SK-N-MC (cell line): ENCODE data around the gene GREB1L.

ENCODE experiments used
- DNase-seq: peaks from one replicate; pipeline ENCODE4 v3.0.0-alpha.2; 2011; ENCODE audit warnings: low read depth, low spot score
- H3K27ac ChIP-seq: fragments of 200-600 bp; sonication (generic); 2 replicates; pipeline ENCODE4 v1.5.1; 2016; ENCODE audit warnings: mixed run types
- H3K36me3 ChIP-seq: fragments of 200-600 bp; sonication (generic); 2 replicates; pipeline ENCODE4 v1.6.1; 2017; ENCODE audit warnings: antibody characterized with exemption, low read length, mixed read lengths; ENCODE audit not compliant: insufficient read depth
- H3K4me3 ChIP-seq: fragments of 200-600 bp; sonication (generic); 2 replicates; pipeline ENCODE4 v1.5.1; 2016
- H3K9ac ChIP-seq: fragments of 200-600 bp; sonication (generic); 2 replicates; pipeline ENCODE4 v1.8.0; 2017; ENCODE audit warnings: mixed run types, mixed read lengths; ENCODE audit not compliant: insufficient read length
- H3K9me3 ChIP-seq: fragments of 200-600 bp; sonication (generic); 2 replicates; pipeline ENCODE4 v1.6.1; 2017; ENCODE audit warnings: low read depth, mild to moderate bottlenecking, antibody characterized with exemption, low read length, moderate library complexity, mixed read lengths
- EZH2 ChIP-seq: fragments of 200-600 bp; sonication (generic); IDR thresholded peaks from one replicate; pipeline ENCODE4 v1.6.1; 2017; ENCODE audit warnings: antibody characterized with exemption
- FOXP2 ChIP-seq: optimal IDR thresholded peaks from 2 replicates; pipeline ENCODE3; 2011; ENCODE audit warnings: mild to moderate bottlenecking, moderate library complexity; ENCODE audit not compliant: insufficient read depth; ENCODE audit errors: extremely low read length, control extremely low read depth
- POLR2AphosphoS5 ChIP-seq: IDR thresholded peaks from 2 replicates; pipeline ENCODE4 v1.6.1; 2012; ENCODE audit warnings: mild to moderate bottlenecking, low read depth, low read length, borderline replicate concordance

The GREB1L gene

GRCh38 chr18:21330122-21330701 lies 88.2 kb downstream of the GREB1L start:
- Histone ChIP-seq H3K4me3 (no peak overlapping the region), H3K9ac (no peak overlapping the region)
- no peak for DNase-seq

GRCh38 chr18:21331065-21331464 lies 89.0 kb downstream of the GREB1L start:
- Histone ChIP-seq H3K9ac (no peak overlapping the region), H3K36me3 (no peaks in the 10 kb centered on the region), H3K4me3 (no peak overlapping the region), H3K27ac (no peak overlapping the region), H3K9me3 (no peaks in the 10 kb centered on the region)
- TF ChIP-seq FOXP2 (no peak), POLR2AphosphoS5 (no peak), EZH2 (no peak)
- DNase-seq: no peak

More at GRCh38 chr18:21330122-21330701, 88.2 kb downstream of the GREB1L start:
- no peak overlapping the region for H3K27ac ChIP-seq
- TF ChIP-seq FOXP2 (no peak), EZH2 (no peak), POLR2AphosphoS5 (no peak)
- no peaks in the 10 kb centered on the region for H3K9me3 ChIP-seq
- H3K36me3 ChIP-seq: no peaks in the 10 kb centered on the region

- Histone ChIP-seq H3K9me3 (no peaks in the 10 kb centered on the region), H3K36me3 (no peaks in the 10 kb centered on the region), H3K9ac (no peak overlapping the region), H3K4me3 (no peak overlapping the region), H3K27ac (no peak overlapping the region)
- DNase-seq: no peak
- TF ChIP-seq FOXP2 (no peak), EZH2 (no peak), POLR2AphosphoS5 (no peak)
Measured at GRCh38 chr18:21335927-21336488, 94.0 kb downstream of the GREB1L start.

GRCh38 chr18:21336846-21337245 lies 94.8 kb downstream of the GREB1L start:
- TF ChIP-seq FOXP2: no peak
- no peak for TF ChIP-seq EZH2
- no peak for TF ChIP-seq POLR2AphosphoS5
- Histone ChIP-seq H3K27ac (no peak overlapping the region), H3K9me3 (no peaks in the 10 kb centered on the region), H3K9ac (no peak overlapping the region), H3K36me3 (no peaks in the 10 kb centered on the region), H3K4me3 (no peak overlapping the region)
- DNase-seq: no peak

- DNase-seq: no peak
- H3K4me3 ChIP-seq: no peak overlapping the region
- no peak overlapping the region for H3K27ac ChIP-seq
- TF ChIP-seq EZH2 (no peak), FOXP2 (no peak), POLR2AphosphoS5 (no peak)
- H3K9me3 ChIP-seq: no peaks in the 10 kb centered on the region
- no peak overlapping the region for H3K9ac ChIP-seq
- H3K36me3 ChIP-seq: no peaks in the 10 kb centered on the region
Measured at GRCh38 chr18:21341141-21341540, 99.1 kb downstream of the GREB1L start.

GRCh38 chr18:21342372-21342771 lies 100.3 kb downstream of the GREB1L start:
- Histone ChIP-seq H3K9ac (no peak overlapping the region), H3K9me3 (no peaks in the 10 kb centered on the region), H3K36me3 (no peaks in the 10 kb centered on the region), H3K27ac (no peak overlapping the region), H3K4me3 (no peak overlapping the region)
- no peak for TF ChIP-seq EZH2
- TF ChIP-seq FOXP2: no peak
- no peak for TF ChIP-seq POLR2AphosphoS5
- DNase-seq: no peak

- H3K9ac ChIP-seq: no peak overlapping the region
- no peak overlapping the region for H3K27ac ChIP-seq
- no peaks in the 10 kb centered on the region for H3K36me3 ChIP-seq
- TF ChIP-seq EZH2: no peak
- H3K4me3 ChIP-seq: no peak overlapping the region
- no peaks in the 10 kb centered on the region for H3K9me3 ChIP-seq
- DNase-seq: no peak
Measured at GRCh38 chr18:21344860-21345259, 102.8 kb downstream of the GREB1L start.

GRCh38 chr18:21345840-21346239 lies 103.8 kb downstream of the GREB1L start:
- Histone ChIP-seq H3K4me3 (no peak overlapping the region), H3K36me3 (no peaks in the 10 kb centered on the region), H3K27ac (no peak overlapping the region), H3K9me3 (no peaks in the 10 kb centered on the region), H3K9ac (no peak overlapping the region)
- TF ChIP-seq POLR2AphosphoS5: no peak
- no peak for TF ChIP-seq EZH2
- no peak for TF ChIP-seq FOXP2
- DNase-seq: no peak

GRCh38 chr18:21359746-21360145 lies 117.7 kb downstream of the GREB1L start:
- no peaks in the 10 kb centered on the region for H3K36me3 ChIP-seq
- no peaks in the 10 kb centered on the region for H3K9me3 ChIP-seq
- no peak for DNase-seq
- no peak for TF ChIP-seq EZH2
- no peak for TF ChIP-seq POLR2AphosphoS5
- no peak for TF ChIP-seq FOXP2
- H3K9ac ChIP-seq: no peak overlapping the region
- no peak overlapping the region for H3K27ac ChIP-seq
- H3K4me3 ChIP-seq: no peak overlapping the region
